Endometrium (tissue), 2 donors: ENCODE measurements around the gene IRF5.

Experiments
- FAIRE-seq: peaks from 2 replicates; lab custom pipeline; 2012; peaks lifted over from hg19 to GRCh38; lab: Jason Lieb, UNC
- donor health status: control.
- donor health status: control.

Gene IRF5

DNA sequence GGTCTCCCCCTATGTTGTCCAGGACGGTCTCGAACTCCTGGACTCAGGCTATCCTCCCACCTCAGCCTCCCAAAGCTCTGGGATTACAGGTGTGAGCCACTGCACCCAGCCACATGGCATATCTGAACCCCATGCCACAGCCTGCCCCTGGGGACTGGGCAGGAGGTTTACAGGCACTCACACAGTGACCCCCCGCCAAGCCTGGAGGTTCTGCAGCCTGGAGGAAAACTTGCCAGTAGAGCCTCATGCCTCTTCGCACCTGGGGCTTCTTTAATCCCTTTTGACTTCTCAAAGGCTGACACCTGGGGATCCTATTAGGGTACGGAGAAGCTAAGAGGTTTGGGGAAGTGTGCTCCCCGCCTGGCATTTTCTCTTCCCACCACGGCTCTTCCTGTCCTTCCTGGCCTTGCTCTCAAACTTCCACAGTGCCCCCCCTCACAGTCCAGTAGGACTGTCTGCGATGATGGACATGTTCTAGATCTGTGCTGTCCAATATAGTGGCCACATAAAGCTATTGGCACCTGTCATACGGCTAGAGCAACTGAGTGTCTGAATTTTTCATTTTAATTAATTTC, 15.8 kb upstream of the IRF5 start:
- FAIRE-seq, result no peak

DNA sequence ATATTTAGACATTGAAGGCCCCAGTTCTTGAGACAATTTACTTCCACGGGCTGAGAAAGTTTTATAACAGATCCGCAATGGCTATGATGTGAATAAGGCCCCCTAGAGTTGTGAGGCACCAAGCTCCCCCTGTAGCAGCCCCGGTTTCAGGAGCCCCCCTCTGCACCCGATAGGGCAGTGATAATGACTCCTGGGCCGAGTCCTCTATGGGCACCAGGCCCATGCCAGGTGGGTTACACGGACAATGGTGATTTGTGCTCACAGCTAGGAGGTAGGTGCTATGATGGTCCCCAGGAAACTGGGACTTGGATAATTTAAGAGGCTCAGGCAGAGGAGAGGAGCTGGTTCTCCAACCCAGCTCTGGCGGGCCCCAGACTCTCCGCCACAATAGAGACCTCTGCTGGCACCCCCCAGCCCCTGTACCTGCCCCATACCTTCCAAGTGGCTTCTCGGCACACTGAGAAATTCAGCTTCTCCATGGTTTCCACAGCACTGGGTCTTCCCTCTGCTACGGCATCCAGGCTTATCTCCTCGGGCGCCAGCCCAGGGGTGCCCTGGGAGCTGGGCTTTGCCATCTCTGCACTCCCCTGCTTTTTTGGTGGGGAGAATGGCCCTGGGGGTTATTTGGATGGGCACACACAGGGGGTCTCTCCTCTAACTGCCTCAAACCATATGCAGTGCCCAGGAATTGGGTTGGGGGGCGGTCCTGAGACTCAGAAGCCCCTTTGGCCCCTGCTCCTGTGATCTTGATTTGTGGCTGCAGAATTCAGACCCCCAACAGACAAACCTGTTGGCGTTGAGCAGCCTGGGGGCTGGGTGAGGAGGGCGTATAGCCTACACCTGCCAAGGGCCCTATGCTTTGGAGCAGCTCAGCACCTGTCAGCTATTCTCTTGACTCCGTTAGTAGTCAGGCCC, 15.0 kb upstream of the IRF5 start:
- FAIRE-seq, result no peak

DNA sequence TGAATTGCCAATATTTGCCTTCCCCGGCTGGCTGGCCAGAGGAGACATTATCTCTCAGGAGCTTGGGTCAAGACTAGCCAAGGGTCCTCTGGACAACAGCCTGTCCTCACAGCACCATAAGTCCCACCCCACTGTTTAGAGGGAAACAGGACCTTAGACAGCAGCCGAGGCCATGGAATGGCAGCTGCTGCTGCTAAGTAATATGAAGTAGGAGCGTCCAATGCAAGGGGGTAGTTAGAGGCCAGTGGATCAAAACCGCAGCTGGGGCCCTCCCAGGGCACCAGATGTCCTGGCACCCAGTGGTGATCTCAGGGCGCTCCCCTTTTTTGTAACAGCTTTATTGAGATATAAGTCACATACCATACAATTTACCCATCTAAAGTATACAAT, 14.3 kb upstream of the IRF5 start:
- no peak for FAIRE-seq

DNA sequence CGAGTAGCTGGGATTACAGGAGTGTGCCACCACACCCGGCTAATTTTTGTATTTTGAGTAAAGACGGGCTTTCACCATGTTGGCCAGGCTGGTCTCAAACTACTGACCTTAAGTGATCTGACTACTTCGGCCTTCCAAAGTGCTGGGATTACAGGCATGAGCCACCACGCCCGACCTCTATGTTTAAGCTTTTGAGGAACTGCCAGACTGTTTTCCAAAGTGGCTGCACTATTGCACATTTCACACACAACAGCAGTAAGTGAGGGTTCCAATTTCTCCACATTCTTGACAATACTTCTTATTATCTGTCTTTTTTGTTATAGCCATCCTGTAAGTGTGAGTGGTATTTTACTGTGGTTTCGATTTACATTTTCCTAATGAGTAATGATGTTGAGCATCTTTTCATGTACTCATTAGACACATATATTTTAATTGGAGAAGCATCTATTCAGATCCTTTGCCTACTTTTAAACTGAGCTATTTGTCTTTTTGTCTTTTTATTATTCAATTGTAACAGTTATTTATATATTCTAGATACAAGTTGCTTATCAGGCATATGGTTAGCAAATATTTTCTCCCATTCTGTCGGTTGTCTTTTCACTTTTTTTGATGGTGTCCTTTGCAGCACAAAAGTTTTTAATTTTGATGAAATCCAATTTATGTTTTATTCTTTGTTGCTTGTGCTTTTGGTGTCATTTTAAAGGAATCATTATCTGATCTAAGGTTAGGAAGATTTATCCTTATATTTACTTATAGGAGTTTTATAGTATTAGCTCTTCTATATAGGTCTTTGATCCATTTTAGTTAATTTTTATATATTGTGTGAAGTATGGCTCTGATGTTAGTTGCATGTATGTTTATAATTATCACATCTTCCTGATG, 12.8 kb upstream of the IRF5 start:
- no peak for FAIRE-seq

DNA sequence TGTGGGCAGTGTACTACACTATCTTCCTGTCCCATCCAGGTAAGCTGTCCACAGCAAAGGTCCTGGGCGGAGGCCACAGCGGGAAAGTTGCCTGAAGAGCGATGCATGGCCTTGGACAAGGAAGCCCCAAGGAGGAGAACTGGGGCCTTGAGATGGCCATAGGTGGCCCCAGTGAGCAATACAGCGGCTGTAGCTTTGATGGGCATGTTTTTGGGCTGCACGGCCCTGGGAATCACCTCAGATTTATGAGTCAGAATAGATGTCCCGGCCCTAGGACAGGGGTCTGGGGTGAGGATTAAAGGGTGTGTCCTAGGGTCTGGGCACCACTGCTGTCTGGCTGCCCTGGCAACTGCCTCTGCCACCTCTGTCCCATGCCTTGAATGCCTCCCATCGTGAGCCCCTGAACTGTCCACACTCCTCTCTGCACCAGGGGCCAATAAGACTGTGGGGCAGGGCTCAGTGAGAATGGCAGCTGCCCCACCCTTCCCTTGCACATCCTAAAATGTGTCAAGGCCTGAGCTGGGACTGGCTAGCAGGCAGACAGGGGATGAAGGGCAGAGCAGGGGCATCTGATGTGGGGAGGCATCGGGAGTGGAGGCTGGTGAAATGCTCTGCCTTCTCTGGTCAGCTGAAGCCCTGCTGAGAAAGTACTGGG, 9.4 kb upstream of the IRF5 start:
- FAIRE-seq, result no peak

DNA sequence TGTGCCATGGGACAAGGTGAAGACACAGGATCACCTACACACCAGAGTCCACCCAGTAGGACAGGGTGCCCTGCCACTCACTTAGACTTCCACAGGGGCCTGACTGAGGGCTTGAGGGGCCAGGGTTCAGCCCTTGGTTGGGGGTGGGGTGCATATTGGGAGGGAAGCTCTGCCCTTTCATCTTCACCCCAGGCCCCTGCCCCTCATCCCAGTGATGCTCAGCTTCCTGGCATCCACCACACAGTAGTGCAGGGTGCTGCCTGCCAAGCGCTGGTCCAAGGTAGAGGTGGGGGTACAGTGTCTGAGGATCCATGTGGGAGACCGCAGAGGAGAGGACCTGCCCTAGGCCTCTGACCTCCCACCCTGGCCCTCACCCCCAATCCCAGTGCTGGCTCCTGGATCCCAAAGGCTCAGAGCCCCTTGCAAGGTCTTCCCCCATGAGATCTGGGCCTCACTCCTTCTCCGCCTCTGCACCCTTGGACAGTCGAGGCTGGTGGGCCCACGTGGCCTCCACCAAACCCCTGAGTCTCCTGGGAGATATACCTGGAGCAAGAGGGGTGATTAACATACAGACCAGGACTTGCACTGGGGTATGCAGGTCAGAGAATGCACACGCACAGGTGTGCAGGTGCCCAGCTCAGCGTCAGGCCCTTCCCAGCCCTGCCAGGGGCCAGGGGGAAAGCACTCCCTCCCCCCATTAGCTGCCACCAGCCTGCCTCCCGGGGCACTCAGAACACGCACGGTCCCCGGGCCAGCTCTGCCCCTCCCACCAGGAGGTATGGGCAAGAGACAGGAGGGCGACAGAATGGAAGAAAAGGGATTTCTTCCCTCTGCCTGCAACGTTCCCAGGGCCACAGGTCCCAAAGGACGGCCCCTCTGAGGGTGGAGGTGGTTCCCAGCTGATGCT, 8.6 kb upstream of the IRF5 start:
- no peak for FAIRE-seq

DNA sequence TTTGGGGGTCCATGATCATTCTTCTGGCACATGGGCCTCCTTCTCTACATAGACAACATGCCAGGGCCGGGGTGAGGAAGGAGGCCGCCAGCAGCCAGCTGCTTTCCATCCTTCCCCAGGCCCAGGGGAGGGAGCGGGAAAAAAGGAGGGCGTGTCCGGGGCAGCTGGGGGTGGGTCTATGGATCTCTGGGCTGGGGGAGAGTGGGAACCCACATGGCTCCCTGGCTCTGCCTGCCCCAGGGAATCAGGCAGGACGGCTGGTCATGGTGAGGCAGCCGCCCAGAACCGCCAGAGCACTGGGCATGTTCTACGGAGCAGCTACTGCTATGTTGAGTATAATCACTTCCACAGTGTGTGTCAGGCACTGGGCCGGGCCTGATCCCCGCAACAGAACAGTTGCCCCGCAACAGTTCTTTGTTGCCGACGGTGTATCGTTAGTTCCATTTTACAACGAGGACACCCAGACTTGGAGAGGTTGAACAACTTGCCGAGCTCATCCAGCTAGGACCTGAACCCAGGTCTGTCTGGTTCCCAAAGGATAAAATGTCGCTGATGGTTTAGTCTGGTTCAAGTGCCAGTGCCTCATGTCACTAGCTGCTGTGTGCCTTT, 6.4 kb upstream of the IRF5 start:
- FAIRE-seq, result no peak

DNA sequence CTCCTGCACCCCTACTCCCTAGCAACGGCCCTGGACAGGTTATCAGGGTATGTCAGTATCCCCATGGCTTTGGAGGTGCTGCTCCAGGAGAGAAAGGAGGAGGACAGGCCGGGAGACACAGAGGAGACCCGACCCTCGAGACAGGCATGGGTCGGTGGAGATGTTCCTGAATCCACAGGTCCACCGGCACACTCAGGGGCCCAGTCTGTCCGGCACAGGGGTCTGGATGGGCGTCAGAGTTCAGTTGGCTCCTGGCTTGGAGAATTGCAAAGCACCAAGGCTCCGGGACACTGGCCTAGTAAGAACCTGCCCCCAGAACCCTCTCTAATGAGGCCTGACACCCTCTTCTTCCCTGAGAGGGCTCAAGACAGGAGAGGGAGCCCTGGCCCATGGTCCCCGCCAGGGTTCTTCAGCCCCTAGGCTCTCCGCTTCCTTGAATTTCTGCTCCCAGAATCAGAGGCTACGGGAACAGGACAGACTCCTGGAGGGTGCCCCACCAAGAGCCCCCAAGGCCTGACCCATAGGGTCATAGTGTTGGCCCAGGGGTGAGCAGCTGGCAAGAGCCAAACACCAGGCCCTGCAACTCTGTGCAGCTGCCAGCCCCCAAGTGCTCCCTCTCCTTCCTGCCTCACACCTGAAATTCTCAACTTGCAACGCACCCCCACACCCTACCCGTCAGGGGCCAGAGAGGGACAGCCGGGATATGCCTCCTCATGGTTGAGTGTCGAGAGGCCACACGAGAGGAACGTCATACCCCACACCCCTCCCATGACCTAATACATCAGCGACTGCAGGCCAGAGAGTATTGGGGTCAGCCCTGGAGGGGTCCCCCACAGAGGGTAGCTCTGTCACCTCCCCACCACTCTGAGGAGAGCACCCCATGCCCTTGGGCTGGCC, 5.5 kb upstream of the IRF5 start:
- no peak for FAIRE-seq

DNA sequence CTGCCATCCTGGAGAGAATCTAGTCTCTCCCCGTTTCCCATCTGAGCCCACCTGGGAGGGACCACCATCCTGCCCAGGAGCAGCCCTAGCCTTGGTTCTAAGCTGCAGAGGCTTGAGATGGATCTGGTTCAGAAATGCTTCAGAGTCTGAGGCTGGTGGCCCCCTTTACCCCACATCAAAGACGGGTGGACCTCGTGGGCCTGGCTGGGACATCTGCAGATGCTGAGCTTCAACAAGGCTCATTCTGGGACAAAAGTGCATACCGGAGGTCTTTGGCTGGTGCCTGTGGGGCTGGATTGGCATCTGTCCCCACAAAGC, 4.9 kb upstream of the IRF5 start:
- FAIRE-seq, result no peak

DNA sequence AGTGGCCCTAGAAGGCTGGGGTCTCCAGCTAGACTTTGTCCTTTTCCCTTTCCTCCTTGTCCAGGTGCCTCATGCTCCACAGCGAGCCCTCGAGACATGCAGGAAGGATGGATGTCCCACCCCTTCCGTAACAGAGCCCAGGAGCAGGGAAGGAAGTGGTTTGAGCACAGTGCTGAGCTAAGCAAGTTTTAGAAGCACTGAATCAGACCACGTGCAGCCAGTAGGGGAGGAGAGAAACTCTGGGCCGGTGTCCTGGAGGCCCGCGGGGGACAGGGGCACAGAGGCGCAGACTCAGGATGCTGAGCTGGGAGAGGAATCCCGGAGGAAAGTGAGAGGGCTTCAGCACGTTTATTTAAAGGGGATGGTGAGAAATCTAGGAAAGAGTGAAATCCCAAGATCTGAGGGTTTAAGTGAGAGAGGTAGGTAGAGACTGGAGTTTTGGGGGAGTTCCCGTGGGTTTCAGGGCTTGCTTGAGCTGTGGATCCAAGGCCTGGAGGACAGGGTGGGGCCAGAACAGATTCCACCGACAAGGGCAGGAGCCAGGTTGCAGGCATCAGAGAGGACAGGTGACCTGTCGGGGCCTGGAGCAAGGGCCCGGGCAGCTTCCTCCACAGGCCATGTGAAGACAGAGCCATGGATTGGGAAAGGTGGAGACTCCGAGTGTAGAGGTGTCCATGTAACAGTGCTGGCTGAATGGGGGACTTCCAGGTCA, 4.4 kb upstream of the IRF5 start:
- FAIRE-seq, result no peak

DNA sequence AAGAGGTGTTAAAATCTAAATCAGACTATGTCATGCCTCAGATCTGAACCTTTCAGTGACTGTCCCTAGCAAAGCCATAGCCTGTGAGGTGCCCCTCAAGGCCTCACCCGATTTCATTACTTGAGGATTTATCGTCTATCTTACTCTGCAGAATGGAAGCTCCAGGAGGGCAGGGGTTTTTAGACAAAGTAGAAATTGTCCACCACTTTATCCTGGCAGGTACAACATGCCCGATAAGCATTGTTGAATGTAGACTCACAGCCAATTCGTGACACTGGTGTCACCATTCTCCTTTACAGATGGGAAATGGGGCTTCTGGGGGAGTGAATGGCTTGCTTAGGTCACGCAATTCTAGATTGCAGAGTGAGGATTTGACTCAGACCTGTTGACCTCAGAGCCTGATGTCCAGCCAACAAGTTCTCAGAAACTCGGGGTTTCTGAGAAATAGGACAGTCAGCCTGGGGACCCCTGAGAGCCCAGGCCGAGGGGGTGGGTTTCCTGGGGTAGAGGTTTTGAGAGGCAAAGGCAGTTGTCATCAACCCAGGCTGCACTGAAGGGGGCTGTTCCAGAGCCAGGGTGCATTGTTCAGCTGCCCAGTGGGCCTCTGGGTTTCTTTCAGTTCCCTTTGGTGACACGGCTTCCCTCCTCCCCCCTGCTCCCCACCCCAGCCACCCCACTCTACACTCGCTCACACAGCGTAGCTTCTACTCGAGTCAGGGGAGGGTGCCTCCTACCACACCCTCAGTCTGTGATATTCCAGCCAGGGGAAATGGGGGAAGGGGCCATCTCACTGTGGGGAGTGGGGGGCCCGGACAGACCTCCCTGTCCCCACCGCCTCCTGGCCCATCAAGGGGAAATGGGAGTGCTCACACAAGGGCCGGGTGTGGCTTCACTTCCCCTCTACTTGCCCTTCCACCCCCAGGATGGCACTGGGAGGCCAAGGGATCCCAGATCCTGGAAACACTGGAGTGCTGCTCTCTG, 3.1 kb upstream of the IRF5 start:
- FAIRE-seq, result no peak

DNA sequence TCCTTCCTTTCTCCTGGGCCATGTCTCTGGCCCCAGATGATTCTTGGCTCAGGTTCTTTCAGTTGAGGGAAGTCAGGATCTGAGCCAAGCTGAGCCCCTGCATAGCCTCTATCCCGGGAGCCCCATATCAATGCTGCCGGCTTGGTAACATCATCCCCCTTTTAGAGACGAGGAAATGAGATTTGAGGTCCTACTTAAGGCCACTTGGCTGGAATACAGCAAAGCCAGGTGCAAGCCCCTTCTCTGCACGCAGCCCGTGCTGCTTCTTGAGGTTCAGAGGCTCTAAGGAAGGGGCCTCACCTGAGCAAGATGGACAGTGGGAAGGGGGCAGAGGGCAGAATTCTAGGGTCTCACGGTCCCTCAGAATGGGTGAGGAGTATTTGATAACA, 2.4 kb upstream of the IRF5 start:
- FAIRE-seq, result no peak

DNA sequence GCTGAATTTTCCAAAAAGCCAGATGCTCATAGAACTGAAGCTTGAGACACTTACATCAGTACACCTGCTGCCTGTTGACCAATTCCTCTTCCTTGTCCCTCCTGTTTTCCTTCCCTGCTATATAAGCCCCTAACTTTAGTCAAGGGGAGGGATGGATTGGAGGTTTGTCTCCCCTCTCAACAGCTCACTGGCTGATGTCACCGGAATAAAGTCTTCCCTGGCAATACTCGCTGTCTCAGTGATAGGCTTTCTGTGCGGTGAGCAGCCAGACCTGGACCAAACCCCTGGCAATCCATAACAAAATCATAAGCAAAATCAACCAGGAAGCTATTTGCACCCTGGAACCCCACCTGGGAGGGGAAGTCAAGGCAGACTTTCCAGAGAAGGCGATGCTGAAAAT, 929 bp upstream of the IRF5 start:
- no peak for FAIRE-seq

DNA sequence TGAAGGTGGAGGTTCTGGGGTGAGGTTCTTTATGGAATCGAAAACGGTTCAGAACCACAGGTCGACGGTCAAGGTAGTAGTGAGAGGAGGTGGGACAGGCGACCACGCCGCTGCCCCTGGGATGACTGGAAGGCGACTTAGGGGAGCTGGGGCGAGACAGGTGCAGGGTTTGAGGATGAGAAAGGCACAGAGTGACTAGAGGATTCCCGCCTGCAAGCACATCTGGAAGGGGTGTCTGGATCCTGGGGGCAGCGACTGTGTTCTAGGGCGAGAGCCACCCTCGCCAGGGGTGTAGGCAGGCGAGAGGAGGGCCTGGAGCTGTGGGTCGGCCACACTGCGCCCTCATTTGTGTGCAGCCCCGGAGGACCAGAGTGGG, 468 bp upstream of the IRF5 start:
- FAIRE-seq, result no peak

DNA sequence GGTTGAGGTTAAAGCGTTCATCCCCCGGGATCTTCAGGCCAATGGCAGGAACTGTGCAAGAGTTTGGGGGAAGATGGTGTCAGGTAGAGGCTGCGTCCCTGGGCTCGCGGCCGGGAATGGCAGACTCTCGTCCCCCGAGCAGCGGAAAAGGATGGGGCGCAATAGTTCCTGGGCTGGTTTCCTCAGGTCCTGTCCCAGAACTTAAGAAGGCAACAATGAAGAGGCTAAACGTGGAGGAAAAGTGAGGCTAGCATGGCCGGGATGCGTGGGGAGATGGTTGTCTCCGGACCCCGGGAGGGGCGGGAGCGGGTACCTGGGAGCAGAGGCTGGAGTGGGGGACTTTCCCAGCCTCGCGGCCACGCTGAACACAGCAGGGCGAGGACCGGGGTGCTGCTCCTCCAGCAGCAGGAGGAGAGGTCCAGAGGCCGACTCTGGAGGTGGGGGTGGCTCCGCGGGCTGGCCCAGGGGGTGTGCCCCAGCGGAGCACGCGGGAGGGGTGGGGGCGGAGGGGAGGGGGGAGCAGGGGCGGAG, 882 bp downstream of the IRF5 start:
- FAIRE-seq, result no peak

DNA sequence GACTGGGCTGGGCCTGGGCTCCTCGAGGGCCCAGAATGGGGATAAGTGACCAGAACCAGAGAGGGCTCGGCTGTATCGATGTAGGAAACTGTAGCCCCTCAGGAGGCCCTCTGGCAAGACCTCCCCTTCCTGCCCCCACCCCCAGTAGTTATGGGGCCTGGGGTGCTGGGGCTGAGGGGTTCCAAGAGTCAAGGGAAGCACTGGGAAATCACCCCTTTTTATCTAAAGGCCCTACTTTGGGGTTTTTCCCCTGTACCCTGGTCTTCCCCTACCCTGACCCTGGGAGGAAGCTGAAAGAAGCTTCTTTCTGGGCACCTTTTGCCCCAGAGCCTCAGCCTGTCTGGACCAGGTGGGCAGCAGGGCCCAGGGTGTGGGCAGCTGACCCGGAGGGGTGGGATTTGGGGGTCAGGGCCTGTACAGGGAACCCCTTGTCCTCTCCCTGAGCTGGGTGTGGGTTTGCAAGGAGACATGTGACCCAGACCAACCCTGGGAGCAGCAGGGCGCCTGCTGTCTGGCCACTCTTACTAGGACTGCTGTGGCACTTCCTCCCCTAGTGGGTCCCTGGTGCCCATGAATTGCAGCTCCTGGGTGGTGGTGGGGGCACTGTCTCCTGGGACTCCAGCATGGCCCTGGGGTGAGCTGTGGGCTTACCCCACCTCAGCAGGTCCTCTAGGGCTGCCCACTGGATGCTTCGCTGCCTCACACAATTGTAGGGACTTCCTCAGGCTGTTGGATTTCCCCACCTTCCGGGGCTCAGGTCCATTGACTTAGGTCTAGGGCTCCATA, 1.5 kb downstream of the IRF5 start:
- FAIRE-seq, result no peak

DNA sequence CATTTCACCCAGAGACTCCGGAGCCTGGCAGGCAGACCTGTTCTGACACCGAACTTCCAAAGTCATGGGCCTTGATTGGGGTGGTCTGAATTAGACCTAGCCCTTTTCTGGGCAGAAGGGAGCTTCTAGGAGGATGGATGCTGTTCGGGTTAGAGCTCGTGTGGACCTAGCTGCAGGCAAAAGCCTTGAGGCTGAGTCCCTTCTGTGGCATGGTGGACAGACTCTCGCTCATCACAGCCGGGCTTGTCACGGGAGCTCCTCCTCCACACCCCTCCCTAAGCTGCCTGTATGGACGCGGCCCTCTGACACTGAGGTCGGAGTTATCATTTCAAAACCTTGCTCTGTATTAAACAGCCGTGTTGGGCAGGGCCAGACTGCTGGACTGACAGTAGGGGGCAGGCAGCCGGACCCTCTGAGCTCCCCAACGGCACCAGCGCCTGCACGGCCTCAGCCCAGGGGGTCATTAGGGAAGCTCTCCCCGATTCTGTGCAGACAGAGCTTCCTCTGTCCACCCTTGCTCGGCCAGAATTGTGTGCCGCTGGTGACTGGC, 2.2 kb downstream of the IRF5 start:
- FAIRE-seq, result no peak
